Measurements from ENCODE around the gene AP3S1.

Gene AP3S1

DNA sequence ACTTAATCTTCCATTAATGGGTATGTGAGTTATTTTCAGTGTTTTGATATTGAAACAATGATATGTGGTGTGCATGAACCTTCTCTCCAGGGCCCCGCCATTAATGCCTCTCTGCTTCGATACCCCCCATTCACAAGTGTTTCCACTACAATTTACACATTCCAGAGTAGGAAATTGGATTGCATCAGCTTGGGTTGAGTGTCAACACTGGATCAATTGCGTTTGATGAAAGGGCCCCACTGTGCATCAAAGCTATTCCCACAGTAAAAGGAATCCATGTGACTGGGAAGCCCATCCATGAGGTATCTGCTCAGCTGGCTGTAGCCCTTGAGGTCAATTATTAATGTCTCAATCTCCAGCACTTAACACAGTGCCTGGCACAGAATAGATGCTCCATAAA, 102.8 kb downstream of the AP3S1 start:
- no peak for DNase-seq

DNA sequence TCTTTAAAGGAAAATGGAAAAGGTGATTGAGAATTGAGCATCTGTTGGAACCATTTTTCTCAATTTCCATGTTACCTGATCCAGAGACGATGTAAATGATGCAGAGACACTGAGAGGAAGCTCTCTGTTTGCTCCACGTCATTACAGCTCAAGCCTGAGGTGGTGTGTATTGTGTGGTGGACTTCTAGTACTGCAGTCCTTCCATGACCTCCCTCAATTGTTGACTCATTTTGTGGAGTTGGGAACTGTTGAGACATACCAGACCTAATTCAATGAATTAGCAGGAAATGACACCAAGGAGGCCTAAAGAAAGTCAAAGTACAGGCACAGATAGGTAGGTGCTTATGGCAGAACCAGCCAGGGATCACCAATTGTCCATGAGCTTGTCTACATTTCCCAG, 104.9 kb downstream of the AP3S1 start:
- no peak for DNase-seq

DNA sequence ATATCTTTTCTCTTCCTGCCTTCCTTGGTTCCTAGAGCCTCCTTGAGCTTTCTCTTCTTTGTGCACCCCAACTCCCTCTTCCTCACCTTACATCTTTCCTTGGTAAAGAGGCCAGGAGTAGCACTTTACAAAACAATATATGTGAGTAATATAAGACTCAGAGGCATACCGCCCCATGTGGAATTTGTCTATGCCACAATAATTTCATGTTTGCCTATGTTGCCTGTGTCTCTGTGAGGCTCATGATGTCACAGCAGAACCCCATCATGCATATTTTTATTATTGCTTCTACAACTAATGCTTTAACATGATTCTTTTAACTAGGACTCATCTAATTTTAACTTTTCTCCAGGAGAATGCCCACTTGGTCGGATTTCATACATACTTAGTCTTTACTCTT, 105.5 kb downstream of the AP3S1 start:
- DNase-seq: no peak

DNA sequence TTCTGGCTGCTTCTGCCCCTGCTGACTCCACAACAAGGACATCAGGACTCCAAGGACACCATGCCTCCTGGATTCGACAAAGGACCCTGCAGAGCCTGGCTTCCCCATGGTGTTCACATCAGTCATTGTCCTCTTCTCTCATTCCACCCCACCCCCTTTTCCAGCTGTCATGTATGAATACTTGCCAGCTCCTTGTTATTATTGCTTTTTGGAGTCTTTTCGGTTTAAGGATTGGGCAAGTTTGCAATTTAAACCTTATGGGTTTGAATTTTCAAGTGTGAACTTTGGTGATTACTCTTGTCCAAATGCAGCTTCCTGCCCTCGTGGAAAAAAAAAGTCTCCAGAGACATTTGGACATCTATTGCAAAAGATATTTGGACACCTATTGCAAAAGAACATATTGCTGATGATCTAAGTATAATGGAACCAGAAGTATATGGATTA, 106.4 kb downstream of the AP3S1 start:
- DNase-seq: no peak

DNA sequence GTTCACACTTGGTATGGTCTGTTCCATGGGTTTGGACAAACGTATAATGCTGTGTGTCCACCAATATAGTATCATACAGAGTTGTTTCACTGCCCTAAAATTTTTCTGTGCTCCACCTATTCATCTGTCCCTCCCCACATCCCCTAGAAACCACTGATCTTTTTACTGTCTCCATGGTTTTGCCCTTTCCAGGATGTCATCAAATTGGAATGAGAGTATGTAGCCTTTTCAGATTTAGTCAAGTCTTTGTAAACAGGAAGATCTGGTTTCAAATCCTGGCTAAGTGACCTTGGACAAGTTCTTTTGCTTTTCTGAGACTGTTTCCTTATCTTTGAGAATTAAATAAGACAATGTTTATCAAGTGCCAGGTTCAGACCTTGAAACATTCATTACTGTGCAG, 107.4 kb downstream of the AP3S1 start:
- no peak for DNase-seq

GRCh38 chr5:115952588-115952987, 110.9 kb downstream of the AP3S1 start:
- no peak for DNase-seq

DNA sequence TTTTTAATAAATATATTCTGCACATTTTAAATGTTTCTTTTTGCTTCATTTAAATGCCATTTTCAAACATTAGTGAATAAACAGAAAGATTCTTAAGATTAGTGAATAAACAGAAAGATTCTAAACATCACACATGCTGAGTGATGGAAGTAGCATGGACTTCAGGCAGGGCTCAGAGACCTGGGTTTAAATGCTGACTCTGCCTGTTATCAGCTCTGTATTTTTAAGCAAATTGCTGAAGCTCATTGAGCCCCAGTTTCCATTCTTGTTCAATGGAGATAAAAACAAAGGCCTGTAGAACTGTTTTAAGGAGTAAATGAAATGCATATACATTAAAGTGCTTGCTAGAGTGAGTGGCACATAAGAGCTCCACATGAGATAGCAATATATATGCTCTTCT, 112.4 kb downstream of the AP3S1 start:
- no peak for DNase-seq

GRCh38 chr5:115956957-115957356, 115.2 kb downstream of the AP3S1 start:
- no peak for DNase-seq

DNA sequence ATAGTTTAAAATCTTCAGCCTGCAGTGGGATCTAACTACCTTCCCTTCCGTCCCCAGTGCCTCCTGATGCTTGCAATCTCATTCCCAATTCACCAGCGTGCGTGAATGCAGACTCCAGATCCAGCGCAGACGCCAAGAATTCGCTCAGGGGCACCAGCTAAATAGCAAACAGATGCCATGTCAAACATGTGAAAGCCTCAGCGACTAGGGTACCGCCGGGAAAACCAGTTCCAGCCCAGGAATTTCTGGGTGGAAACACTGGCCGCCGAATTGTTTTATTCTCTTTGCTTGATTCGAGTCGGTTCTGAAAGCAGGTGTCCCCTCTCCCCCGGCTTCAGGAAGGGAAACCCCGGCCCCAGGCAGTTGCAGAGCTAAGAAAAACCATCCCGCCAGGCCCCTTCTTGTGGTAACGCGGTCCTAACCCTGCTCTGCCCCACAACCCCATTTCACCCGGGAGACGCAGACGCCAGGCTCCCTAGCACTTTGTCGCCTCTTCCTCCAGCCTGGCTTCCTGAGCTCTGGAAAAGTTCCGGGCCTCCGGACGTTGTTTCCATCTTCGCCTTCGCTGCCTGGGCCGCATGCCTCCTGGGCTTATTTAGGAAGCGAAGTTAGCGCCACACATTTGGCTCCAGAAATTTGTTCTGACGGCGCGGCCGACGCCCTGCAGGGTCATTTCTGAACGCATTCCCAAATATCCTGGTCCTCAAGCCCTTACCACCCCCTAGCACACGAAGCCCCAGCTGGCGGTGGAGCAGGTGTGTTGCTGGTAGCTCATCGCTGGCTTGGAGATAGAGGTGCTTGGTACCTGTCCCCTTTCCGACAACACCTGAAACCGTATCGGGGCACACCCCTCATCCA, 119.9 kb downstream of the AP3S1 start:
- DNase-seq: no peak

DNA sequence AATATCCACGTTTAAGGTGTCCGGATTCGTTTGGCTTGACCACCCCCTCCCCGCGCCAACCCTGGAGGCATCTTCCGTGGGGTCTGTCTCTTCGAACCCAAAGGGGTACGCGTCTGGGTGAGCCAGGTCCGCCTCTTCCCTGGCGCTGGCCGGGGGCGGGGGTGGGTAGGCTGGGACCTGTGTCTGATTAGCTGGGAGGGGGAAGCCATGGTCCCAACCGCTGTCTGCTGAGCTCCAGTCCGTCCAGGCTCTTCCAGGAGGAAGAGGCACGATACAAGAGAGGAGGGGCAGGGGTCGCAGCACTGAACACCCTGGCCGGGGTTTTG, 120.5 kb downstream of the AP3S1 start, which contains the start of gene LVRN:
TSS of gene LVRN (plus strand) at position 237 of the 326 bp plus-strand sequence. CDS start 143 bp downstream, outside the sequence.
- no peak for DNase-seq

DNA sequence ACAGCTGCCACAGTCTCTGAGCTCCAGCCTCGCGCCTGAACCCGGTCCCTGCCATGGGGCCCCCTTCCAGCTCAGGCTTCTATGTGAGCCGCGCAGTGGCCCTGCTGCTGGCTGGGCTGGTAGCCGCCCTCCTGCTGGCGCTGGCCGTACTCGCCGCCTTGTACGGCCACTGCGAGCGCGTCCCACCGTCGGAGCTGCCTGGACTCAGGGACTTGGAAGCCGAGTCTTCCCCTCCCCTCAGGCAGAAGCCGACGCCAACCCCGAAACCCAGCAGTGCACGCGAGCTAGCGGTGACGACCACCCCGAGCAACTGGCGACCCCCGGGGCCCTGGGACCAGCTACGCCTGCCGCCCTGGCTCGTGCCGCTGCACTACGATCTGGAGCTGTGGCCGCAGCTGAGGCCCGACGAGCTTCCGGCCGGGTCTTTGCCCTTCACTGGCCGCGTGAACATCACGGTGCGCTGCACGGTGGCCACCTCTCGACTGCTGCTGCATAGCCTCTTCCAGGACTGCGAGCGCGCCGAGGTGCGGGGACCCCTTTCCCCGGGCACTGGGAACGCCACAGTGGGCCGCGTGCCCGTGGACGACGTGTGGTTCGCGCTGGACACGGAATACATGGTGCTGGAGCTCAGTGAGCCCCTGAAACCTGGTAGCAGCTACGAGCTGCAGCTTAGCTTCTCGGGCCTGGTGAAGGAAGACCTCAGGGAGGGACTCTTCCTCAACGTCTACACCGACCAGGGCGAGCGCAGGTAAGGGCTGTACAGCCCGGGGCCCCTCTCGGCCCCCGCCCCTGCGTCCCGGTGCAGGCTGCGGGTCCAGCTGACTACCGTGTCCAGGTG, 121.0 kb downstream of the AP3S1 start:
- DNase-seq: no peak

DNA sequence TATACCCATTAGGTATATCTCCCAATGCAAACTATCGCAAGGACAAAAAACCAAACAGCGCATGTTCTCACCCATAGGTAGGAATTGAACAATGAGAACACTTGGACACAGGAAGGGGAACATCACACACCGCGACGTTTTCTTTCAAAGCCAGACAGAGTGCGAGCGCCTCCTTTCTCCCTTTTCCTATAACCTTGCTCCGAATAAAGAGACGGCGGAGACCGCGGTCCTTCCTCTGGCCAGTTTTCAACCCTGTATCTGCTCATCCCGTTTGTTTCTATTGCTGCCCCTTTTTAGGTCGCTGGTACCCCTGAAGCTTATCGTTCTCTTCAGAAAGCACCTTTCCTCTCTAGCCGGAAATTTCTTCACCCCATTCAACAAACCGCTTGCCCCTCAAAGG, 121.8 kb downstream of the AP3S1 start:
- DNase-seq: no peak
